WTC11 (cell line): ENCODE results near the gene HMMR. TPM values are rescaled to one million over a fixed set of nuclear protein-coding genes. Genes with fewer than 3 reads are reported as not detected.

Source experiments
- ATAC-seq: fragments of 200-7000 bp; cut with Tn5 transposase; 2 replicates; pipeline ENCODE4 v1.10.0; 2021; ENCODE audit warnings: mild to moderate bottlenecking, moderate library complexity
- CTCF ChIA-PET: fragments of 300-600 bp; sonication (Branson Sonifier 250); formaldehyde crosslinking; loops from one replicate; lab custom pipeline; 2021; ENCODE audit warnings: antibody characterized with exemption; lab: Charles Lee
- POLR2A ChIA-PET: fragments of 350-600 bp; sonication (Branson Sonifier 250); formaldehyde crosslinking; loops from one replicate; lab custom pipeline; 2021; ENCODE audit warnings: antibody characterized with exemption; lab: Charles Lee
- DNase-seq: peaks from one replicate; pipeline ENCODE4 v3.0.0; 2021; ENCODE audit warnings: low spot score
- H3K27ac Mint-ChIP-seq: 2 replicates; pipeline ENCODE4 v1.8.0; 2021; ENCODE audit warnings: mixed read lengths
- H3K27me3 Mint-ChIP-seq: 2 replicates; pipeline ENCODE4 v1.8.0; 2021; ENCODE audit warnings: low read depth, mild to moderate bottlenecking, moderate library complexity, mixed read lengths
- H3K36me3 Mint-ChIP-seq: 2 replicates; pipeline ENCODE4 v1.8.0; 2021; ENCODE audit warnings: mixed read lengths
- H3K4me1 Mint-ChIP-seq: 2 replicates; pipeline ENCODE4 v1.8.0; 2022; ENCODE audit warnings: mixed read lengths
- H3K4me3 Mint-ChIP-seq: 2 replicates; pipeline ENCODE4 v1.8.0; 2021; ENCODE audit warnings: mild to moderate bottlenecking, moderate library complexity, mixed read lengths
- H3K9me3 Mint-ChIP-seq: 2 replicates; pipeline ENCODE4 v1.8.0; 2021; ENCODE audit warnings: mixed read lengths
- ELF4 ChIP-seq: sonication (generic); formaldehyde crosslinking; IDR thresholded peaks from 2 replicates; pipeline ENCODE4 v1.8.1; 2022; ENCODE audit warnings: low read depth, mild to moderate bottlenecking, moderate library complexity, missing genetic modification reagents
- FOXP1 ChIP-seq: sonication (generic); formaldehyde crosslinking; IDR thresholded peaks from 2 replicates; pipeline ENCODE4 v1.8.0; 2022; ENCODE audit warnings: missing genetic modification reagents, mild to moderate bottlenecking, moderate library complexity, borderline replicate concordance
- KAT7 ChIP-seq: sonication (generic); formaldehyde crosslinking; IDR thresholded peaks from 2 replicates; pipeline ENCODE4 v1.8.1; 2023; ENCODE audit warnings: missing genetic modification reagents, mild to moderate bottlenecking, borderline replicate concordance
- NFATC4 ChIP-seq: fragments of 250-450 bp; sonication (Bioruptor Pico); IDR thresholded peaks from 2 replicates; pipeline ENCODE4 v1.9.0; 2021; ENCODE audit warnings: mild to moderate bottlenecking
- NR2C2 ChIP-seq: sonication (generic); formaldehyde crosslinking; IDR thresholded peaks from 2 replicates; pipeline ENCODE4 v1.8.0; 2022; ENCODE audit warnings: mild to moderate bottlenecking, missing genetic modification reagents
- RELA ChIP-seq: sonication (generic); formaldehyde crosslinking; IDR thresholded peaks from 2 replicates; pipeline ENCODE4 v1.8.1; 2022; ENCODE audit warnings: missing genetic modification reagents, mild to moderate bottlenecking, borderline replicate concordance
- SMAD3 ChIP-seq: sonication (generic); formaldehyde crosslinking; IDR thresholded peaks from 2 replicates; pipeline ENCODE4 v1.8.0; 2022; ENCODE audit warnings: missing genetic modification reagents, mild to moderate bottlenecking, borderline replicate concordance
- SOX15 ChIP-seq: fragments of 250-450 bp; sonication (Bioruptor Pico); IDR thresholded peaks from 2 replicates; pipeline ENCODE4 v1.9.0; 2021; ENCODE audit warnings: mild to moderate bottlenecking
- ZNF121 ChIP-seq: sonication (generic); formaldehyde crosslinking; IDR thresholded peaks from 2 replicates; pipeline ENCODE4 v1.8.0; 2023; ENCODE audit warnings: missing genetic modification reagents
- ZNF219 ChIP-seq: sonication (generic); formaldehyde crosslinking; IDR thresholded peaks from 2 replicates; pipeline ENCODE4 v1.8.0; 2023; ENCODE audit warnings: missing genetic modification reagents, mild to moderate bottlenecking, borderline replicate concordance
- ZNF396 ChIP-seq: fragments of 250-450 bp; sonication (Bioruptor Pico); IDR thresholded peaks from 2 replicates; pipeline ENCODE4 v1.8.0; 2021; ENCODE audit warnings: mild to moderate bottlenecking, moderate library complexity, borderline replicate concordance
- ZNF416 ChIP-seq: fragments of 250-450 bp; sonication (Bioruptor Pico); IDR thresholded peaks from 2 replicates; pipeline ENCODE4 v1.9.0; 2021; ENCODE audit warnings: mild to moderate bottlenecking, inconsistent platforms
- ZNF671 ChIP-seq: fragments of 250-450 bp; sonication (Bioruptor Pico); IDR thresholded peaks from 2 replicates; pipeline ENCODE4 v1.8.0; 2021; ENCODE audit warnings: mild to moderate bottlenecking
- total RNA-seq: library from RNA; stranded (reverse); gene quantifications from 3 replicates; pipeline ENCODE4 v1.2.3, GENCODE V29; 2021
- TF ChIP-seq, protein P1 (sequence below): sonication (generic); formaldehyde crosslinking; IDR thresholded peaks from 2 replicates; pipeline ENCODE4 v1.8.1; 2023; ENCODE audit warnings: mild to moderate bottlenecking, moderate library complexity, missing genetic modification reagents
- TF ChIP-seq, protein P2 (sequence below): fragments of 250-450 bp; sonication (Bioruptor Pico); IDR thresholded peaks from 2 replicates; pipeline ENCODE4 v1.9.0; 2021; ENCODE audit warnings: moderate library complexity, mild to moderate bottlenecking, inconsistent platforms, borderline replicate concordance
- TF ChIP-seq, protein P3 (sequence below): sonication (generic); formaldehyde crosslinking; IDR thresholded peaks from 2 replicates; pipeline ENCODE4 v1.8.0; 2022; ENCODE audit warnings: mild to moderate bottlenecking, missing genetic modification reagents
- TF ChIP-seq, protein P4 (sequence below): sonication (generic); formaldehyde crosslinking; IDR thresholded peaks from 2 replicates; pipeline ENCODE4 v1.8.0; 2022; ENCODE audit warnings: missing genetic modification reagents

Gene HMMR
- total RNA-seq, 1 experiment from 2014 or later: 78.5 TPM

DNA sequence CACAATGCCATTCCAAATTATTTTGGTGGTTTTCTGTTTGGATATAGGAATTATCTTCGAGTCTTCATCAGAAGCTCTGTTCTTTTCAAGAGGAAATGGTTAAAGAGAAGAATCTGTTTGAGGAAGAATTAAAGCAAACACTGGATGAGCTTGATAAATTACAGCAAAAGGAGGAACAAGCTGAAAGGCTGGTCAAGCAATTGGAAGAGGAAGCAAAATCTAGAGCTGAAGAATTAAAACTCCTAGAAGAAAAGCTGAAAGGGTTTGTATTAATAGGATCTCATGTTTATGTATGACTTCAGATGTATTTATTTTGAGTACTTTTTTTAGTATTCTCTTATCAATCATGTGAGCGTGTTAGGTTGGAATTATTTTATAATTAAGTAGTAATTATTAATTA is 15.0 kb downstream of the HMMR start:
- DNase-seq: no peak
- Mint-ChIP-seq H3K27me3 (no peaks in the 10 kb centered on the region), H3K36me3 (peaks cover 85% of the 10 kb centered on the region), H3K9me3 (no peaks in the 10 kb centered on the region), H3K4me1 (no peaks in the 10 kb centered on the region), H3K4me3 (no peak overlapping the region), H3K27ac (no peak overlapping the region)
- POLR2A ChIA-PET: no interaction called here
- CTCF ChIA-PET: no interaction called here
- no peak for TF ChIP-seq FOXP1
- TF ChIP-seq ZNF671 (CRISPR knock-in tag): no peak
- TF ChIP-seq NFATC4 (CRISPR knock-in tag): no peak
- TF ChIP-seq, protein P1, sequence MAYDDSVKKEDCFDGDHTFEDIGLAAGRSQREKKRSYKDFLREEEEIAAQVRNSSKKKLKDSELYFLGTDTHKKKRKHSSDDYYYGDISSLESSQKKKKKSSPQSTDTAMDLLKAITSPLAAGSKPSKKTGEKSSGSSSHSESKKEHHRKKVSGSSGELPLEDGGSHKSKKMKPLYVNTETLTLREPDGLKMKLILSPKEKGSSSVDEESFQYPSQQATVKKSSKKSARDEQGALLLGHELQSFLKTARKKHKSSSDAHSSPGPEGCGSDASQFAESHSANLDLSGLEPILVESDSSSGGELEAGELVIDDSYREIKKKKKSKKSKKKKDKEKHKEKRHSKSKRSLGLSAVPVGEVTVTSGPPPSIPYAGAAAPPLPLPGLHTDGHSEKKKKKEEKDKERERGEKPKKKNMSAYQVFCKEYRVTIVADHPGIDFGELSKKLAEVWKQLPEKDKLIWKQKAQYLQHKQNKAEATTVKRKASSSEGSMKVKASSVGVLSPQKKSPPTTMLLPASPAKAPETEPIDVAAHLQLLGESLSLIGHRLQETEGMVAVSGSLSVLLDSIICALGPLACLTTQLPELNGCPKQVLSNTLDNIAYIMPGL (CRISPR knock-in tag): no peak
- no peak for TF ChIP-seq ZNF219 (CRISPR knock-in tag)
- no peak for TF ChIP-seq SOX15 (CRISPR knock-in tag)
- TF ChIP-seq, protein P2, sequence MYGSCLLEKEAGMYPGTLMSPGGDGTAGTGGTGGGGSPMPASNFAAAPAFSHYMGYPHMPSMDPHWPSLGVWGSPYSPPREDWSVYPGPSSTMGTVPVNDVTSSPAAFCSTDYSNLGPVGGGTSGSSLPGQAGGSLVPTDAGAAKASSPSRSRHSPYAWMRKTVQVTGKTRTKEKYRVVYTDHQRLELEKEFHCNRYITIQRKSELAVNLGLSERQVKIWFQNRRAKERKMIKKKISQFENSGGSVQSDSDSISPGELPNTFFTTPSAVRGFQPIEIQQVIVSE (CRISPR knock-in tag): no peak
- TF ChIP-seq KAT7 (CRISPR knock-in tag): no peak
- TF ChIP-seq ZNF416 (CRISPR knock-in tag): no peak
- no peak for TF ChIP-seq SMAD3 (CRISPR knock-in tag)
- no peak for TF ChIP-seq ZNF121 (CRISPR knock-in tag)
- no peak for ATAC-seq

DNA sequence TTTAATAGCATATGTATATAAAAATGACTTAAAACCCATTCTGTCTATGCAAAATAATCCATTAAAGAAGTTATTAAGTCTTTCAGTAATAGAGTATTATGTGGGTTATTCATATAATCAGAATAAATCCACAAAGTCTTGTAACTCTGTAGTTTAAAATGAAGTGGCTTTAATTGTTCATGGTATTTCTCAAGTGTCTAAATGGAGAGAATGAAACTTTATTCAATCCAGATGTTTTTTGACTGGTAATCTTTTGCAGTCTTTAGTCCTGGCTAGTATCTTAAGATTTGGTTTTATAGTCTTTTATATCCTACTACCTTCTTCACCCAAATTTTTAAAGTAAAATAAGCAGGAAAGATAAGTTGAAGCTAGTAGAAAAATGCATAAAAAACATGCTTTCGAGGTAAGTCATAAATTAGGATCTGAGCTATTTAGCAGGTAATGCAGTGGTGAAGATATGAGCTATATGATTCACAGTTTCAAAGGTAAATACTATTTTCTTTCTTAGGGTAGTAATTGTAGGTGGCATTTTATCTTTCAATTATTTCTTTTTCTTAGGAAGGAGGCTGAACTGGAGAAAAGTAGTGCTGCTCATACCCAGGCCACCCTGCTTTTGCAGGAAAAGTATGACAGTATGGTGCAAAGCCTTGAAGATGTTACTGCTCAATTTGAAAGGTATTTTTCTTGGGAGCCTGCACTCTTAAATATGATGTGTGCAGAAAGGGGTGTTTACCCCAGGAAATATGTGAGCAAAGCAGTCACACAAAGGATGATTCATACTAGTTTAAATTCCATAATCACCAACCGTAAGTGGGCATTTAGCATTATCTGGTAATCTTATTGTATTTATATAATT is 17.9 kb downstream of the HMMR start:
- ChIA-PET CTCF (no interaction called here), POLR2A (no interaction called here)
- no peak for DNase-seq
- Mint-ChIP-seq H3K4me3 (no peak overlapping the region), H3K9me3 (no peaks in the 10 kb centered on the region), H3K27me3 (no peaks in the 10 kb centered on the region), H3K36me3 (peaks cover 81% of the 10 kb centered on the region), H3K4me1 (no peaks in the 10 kb centered on the region), H3K27ac (no peak overlapping the region)
- no peak for ATAC-seq
- TF ChIP-seq ELF4 (CRISPR knock-in tag): no peak
- TF ChIP-seq, protein P1 (CRISPR knock-in tag): no peak
- TF ChIP-seq, protein P3, sequence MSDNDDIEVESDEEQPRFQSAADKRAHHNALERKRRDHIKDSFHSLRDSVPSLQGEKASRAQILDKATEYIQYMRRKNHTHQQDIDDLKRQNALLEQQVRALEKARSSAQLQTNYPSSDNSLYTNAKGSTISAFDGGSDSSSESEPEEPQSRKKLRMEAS (CRISPR knock-in tag): no peak
- no peak for TF ChIP-seq ZNF396
- no peak for TF ChIP-seq RELA (CRISPR knock-in tag)
- TF ChIP-seq, protein P4, sequence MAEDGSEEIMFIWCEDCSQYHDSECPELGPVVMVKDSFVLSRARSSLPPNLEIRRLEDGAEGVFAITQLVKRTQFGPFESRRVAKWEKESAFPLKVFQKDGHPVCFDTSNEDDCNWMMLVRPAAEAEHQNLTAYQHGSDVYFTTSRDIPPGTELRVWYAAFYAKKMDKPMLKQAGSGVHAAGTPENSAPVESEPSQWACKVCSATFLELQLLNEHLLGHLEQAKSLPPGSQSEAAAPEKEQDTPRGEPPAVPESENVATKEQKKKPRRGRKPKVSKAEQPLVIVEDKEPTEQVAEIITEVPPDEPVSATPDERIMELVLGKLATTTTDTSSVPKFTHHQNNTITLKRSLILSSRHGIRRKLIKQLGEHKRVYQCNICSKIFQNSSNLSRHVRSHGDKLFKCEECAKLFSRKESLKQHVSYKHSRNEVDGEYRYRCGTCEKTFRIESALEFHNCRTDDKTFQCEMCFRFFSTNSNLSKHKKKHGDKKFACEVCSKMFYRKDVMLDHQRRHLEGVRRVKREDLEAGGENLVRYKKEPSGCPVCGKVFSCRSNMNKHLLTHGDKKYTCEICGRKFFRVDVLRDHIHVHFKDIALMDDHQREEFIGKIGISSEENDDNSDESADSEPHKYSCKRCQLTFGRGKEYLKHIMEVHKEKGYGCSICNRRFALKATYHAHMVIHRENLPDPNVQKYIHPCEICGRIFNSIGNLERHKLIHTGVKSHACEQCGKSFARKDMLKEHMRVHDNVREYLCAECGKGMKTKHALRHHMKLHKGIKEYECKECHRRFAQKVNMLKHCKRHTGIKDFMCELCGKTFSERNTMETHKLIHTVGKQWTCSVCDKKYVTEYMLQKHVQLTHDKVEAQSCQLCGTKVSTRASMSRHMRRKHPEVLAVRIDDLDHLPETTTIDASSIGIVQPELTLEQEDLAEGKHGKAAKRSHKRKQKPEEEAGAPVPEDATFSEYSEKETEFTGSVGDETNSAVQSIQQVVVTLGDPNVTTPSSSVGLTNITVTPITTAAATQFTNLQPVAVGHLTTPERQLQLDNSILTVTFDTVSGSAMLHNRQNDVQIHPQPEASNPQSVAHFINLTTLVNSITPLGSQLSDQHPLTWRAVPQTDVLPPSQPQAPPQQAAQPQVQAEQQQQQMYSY: no peak
- no peak for TF ChIP-seq NR2C2
